GM21529 (cell line): ENCODE data around the gene CCDC9B.

Source experiments
- ATAC-seq: cut with Tn5 transposase; IDR thresholded peaks from one replicate; pipeline ENCODE4 v1.9.1; 2021; ENCODE audit not compliant: unreplicated experiment

The CCDC9B gene

GRCh38 chr15:40340740-40341400 is at the start of gene CCDC9B:
Gene CCDC9B, minus strand, starts transcription at chr15:40340939. Its CDS starts 120 bp downstream, at chr15:40340819.
- no peak for ATAC-seq

- ATAC-seq: no peak
Observed at GRCh38 chr15:40389824-40390595, 49.3 kb upstream of the CCDC9B start.

GRCh38 chr15:40388941-40389823 is 48.4 kb upstream of the CCDC9B start:
- no peak for ATAC-seq

GRCh38 chr15:40386480-40386879 is 45.7 kb upstream of the CCDC9B start:
- no peak for ATAC-seq

- ATAC-seq: peak; percentile 96
Observed at GRCh38 chr15:40382580-40383456, 42.1 kb upstream of the CCDC9B start, which contains the start of gene KNSTRN. Gene KNSTRN, plus strand, starts transcription at chr15:40382721. Its CDS starts 115 bp downstream, at chr15:40382836.

GRCh38 chr15:40381818-40382529 is 41.2 kb upstream of the CCDC9B start:
- ATAC-seq: no peak

- no peak for ATAC-seq
Observed at GRCh38 chr15:40380636-40381035, 39.9 kb upstream of the CCDC9B start.

- ATAC-seq: no peak
Observed at GRCh38 chr15:40379853-40380252, 39.1 kb upstream of the CCDC9B start.

GRCh38 chr15:40379374-40379773 is 38.6 kb upstream of the CCDC9B start:
- ATAC-seq: no peak

GRCh38 chr15:40377606-40378005 is 36.9 kb upstream of the CCDC9B start:
- no peak for ATAC-seq

- no peak for ATAC-seq
Observed at GRCh38 chr15:40372981-40373380, 32.2 kb upstream of the CCDC9B start.

- ATAC-seq: no peak
Observed at GRCh38 chr15:40369971-40370370, 29.2 kb upstream of the CCDC9B start.

- no peak for ATAC-seq
Observed at GRCh38 chr15:40369474-40369869, 28.7 kb upstream of the CCDC9B start.

- ATAC-seq: no peak
Observed at GRCh38 chr15:40368719-40369473, 28.2 kb upstream of the CCDC9B start.

- ATAC-seq: peak; percentile 85
Observed at GRCh38 chr15:40367686-40368611, 27.2 kb upstream of the CCDC9B start.

GRCh38 chr15:40367371-40367685 is 26.6 kb upstream of the CCDC9B start:
- no peak for ATAC-seq

- no peak for ATAC-seq
Observed at GRCh38 chr15:40366457-40367370, 26.0 kb upstream of the CCDC9B start.
